Neural progenitor cell (in vitro differentiated cells): Measurements from ENCODE around the gene CPNE4. TPM values are rescaled to one million over a fixed set of nuclear protein-coding genes. Genes with fewer than 3 reads are reported as not detected.

ENCODE experiments used
- DNase-seq: peaks from one replicate; pipeline ENCODE4 v3.0.0-alpha.2; 2016; ENCODE audit warnings: low spot score
- H2AFZ ChIP-seq: fragments of 200-600 bp; sonication (generic); replicated peaks from 2 replicates; pipeline ENCODE4 v1.6.1; 2016; ENCODE audit warnings: antibody characterized with exemption
- H3F3A ChIP-seq: fragments of 200-600 bp; sonication (generic); 2 replicates; pipeline ENCODE4 v1.6.1; 2016; ENCODE audit warnings: antibody characterized with exemption, low read depth
- H3K27ac ChIP-seq: fragments of 200-600 bp; sonication (generic); 2 replicates; pipeline ENCODE4 v1.5.1; 2016; ENCODE audit warnings: mild to moderate bottlenecking
- H3K27me3 ChIP-seq: fragments of 200-600 bp; sonication (generic); 2 replicates; pipeline ENCODE4 v1.6.1; 2016; ENCODE audit warnings: mild to moderate bottlenecking, moderate library complexity
- H3K36me3 ChIP-seq: fragments of 200-600 bp; sonication (generic); 2 replicates; pipeline ENCODE4 v1.5.1; 2016
- H3K4me1 ChIP-seq: fragments of 200-600 bp; sonication (generic); 2 replicates; pipeline ENCODE4 v1.6.1; 2016; ENCODE audit warnings: mixed run types
- H3K4me2 ChIP-seq: fragments of 200-600 bp; sonication (generic); 2 replicates; pipeline ENCODE4 v1.6.1; 2016
- H3K4me3 ChIP-seq: fragments of 200-600 bp; sonication (generic); 2 replicates; pipeline ENCODE4 v1.5.1; 2016
- H3K79me2 ChIP-seq: fragments of 200-600 bp; sonication (generic); 2 replicates; pipeline ENCODE4 v1.6.1; 2016; ENCODE audit warnings: low read depth
- H3K9ac ChIP-seq: fragments of 200-600 bp; sonication (generic); 2 replicates; pipeline ENCODE4 v1.6.1; 2016
- H3K9me3 ChIP-seq: fragments of 200-600 bp; sonication (generic); 2 replicates; pipeline ENCODE4 v1.5.1; 2016; ENCODE audit warnings: low read depth
- H4K20me1 ChIP-seq: fragments of 200-600 bp; sonication (generic); 2 replicates; pipeline ENCODE4 v1.6.1; 2016; ENCODE audit warnings: low read depth
- H3K27ac Mint-ChIP-seq: 3 replicates; pipeline ENCODE4 v1.8.0; 2021; ENCODE audit warnings: mixed read lengths
- H3K27me3 Mint-ChIP-seq: 2 replicates; pipeline ENCODE4 v1.8.0; 2022; ENCODE audit warnings: low read depth, mild to moderate bottlenecking, inconsistent platforms, moderate library complexity, mixed read lengths; ENCODE audit not compliant: insufficient read depth
- H3K36me3 Mint-ChIP-seq: 3 replicates; pipeline ENCODE4 v1.8.0; 2021; ENCODE audit warnings: mixed read lengths
- H3K4me1 Mint-ChIP-seq: 3 replicates; pipeline ENCODE4 v1.8.0; 2021; ENCODE audit warnings: mixed read lengths
- H3K4me3 Mint-ChIP-seq: 3 replicates; pipeline ENCODE4 v1.8.0; 2021; ENCODE audit warnings: mild to moderate bottlenecking, moderate library complexity, mixed read lengths
- H3K9me3 Mint-ChIP-seq: 3 replicates; pipeline ENCODE4 v1.8.0; 2020; ENCODE audit warnings: mixed read lengths
- EZH2 ChIP-seq: fragments of 200-600 bp; sonication (generic); IDR thresholded peaks from 2 replicates; pipeline ENCODE4 v1.6.1; 2017; ENCODE audit warnings: antibody characterized with exemption, mild to moderate bottlenecking, moderate library complexity
- EZH2phosphoT487 ChIP-seq: fragments of 200-600 bp; sonication (generic); IDR thresholded peaks from 2 replicates; pipeline ENCODE4 v1.6.1; 2017; ENCODE audit warnings: antibody characterized with exemption
- total RNA-seq: library from RNA; depleted of rRNA; stranded (reverse); fragments of >200 nt; gene quantifications from 2 replicates; pipeline ENCODE4 v1.2.3, GENCODE V29; 2015; ENCODE audit warnings: low replicate concordance
- TF ChIP-seq, protein P1 (sequence below): fragments of 200-600 bp; sonication (generic); IDR thresholded peaks from 2 replicates; pipeline ENCODE4 v1.5.1; 2017; ENCODE audit warnings: antibody characterized with exemption, mild to moderate bottlenecking

CPNE4 gene
- total RNA-seq, 1 donor from 2014 or later: not detected

- H3K36me3 Mint-ChIP-seq: no peaks in the 10 kb centered on the region
- DNase-seq: no peak
- no peaks in the 10 kb centered on the region for H3F3A ChIP-seq
- no peak overlapping the region for H3K27ac Mint-ChIP-seq
- H3K9ac ChIP-seq: no peak overlapping the region
- no peaks in the 10 kb centered on the region for H3K9me3 ChIP-seq
- peaks cover 7% of the 10 kb centered on the region for H3K4me1 Mint-ChIP-seq
- H3K27me3 Mint-ChIP-seq: no peaks in the 10 kb centered on the region
- no peak overlapping the region for H3K27ac ChIP-seq
- no peaks in the 10 kb centered on the region for H3K4me1 ChIP-seq
- H3K36me3 ChIP-seq: no peaks in the 10 kb centered on the region
- H2AFZ ChIP-seq: no peak overlapping the region
- H3K4me2 ChIP-seq: no peak overlapping the region
- no peak overlapping the region for H3K4me3 Mint-ChIP-seq
- H3K79me2 ChIP-seq: no peaks in the 10 kb centered on the region
- peaks cover 2% of the 10 kb centered on the region for H3K9me3 Mint-ChIP-seq
- H3K4me3 ChIP-seq: no peak overlapping the region
- H3K27me3 ChIP-seq: no peaks in the 10 kb centered on the region
- H4K20me1 ChIP-seq: no peaks in the 10 kb centered on the region
- no peak for TF ChIP-seq EZH2
- TF ChIP-seq EZH2phosphoT487: no peak
- TF ChIP-seq, protein P1, sequence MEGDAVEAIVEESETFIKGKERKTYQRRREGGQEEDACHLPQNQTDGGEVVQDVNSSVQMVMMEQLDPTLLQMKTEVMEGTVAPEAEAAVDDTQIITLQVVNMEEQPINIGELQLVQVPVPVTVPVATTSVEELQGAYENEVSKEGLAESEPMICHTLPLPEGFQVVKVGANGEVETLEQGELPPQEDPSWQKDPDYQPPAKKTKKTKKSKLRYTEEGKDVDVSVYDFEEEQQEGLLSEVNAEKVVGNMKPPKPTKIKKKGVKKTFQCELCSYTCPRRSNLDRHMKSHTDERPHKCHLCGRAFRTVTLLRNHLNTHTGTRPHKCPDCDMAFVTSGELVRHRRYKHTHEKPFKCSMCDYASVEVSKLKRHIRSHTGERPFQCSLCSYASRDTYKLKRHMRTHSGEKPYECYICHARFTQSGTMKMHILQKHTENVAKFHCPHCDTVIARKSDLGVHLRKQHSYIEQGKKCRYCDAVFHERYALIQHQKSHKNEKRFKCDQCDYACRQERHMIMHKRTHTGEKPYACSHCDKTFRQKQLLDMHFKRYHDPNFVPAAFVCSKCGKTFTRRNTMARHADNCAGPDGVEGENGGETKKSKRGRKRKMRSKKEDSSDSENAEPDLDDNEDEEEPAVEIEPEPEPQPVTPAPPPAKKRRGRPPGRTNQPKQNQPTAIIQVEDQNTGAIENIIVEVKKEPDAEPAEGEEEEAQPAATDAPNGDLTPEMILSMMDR: no peak
Observed at GRCh38 chr3:131944676-131945075, 90.1 kb downstream of the CPNE4 start.

- no peak for DNase-seq
- Histone ChIP-seq H3K79me2 (no peaks in the 10 kb centered on the region), H3K4me2 (no peak overlapping the region), H4K20me1 (no peaks in the 10 kb centered on the region), H3K4me3 (no peak overlapping the region), H3F3A (no peaks in the 10 kb centered on the region), H3K27me3 (no peaks in the 10 kb centered on the region), H3K4me1 (no peaks in the 10 kb centered on the region), H2AFZ (no peak overlapping the region), H3K9me3 (peaks cover 3% of the 10 kb centered on the region), H3K9ac (no peak overlapping the region), H3K36me3 (no peaks in the 10 kb centered on the region), H3K27ac (no peak overlapping the region)
- Mint-ChIP-seq H3K4me1 (peaks cover 14% of the 10 kb centered on the region), H3K27me3 (no peaks in the 10 kb centered on the region), H3K9me3 (peaks cover 4% of the 10 kb centered on the region), H3K27ac (no peak overlapping the region), H3K4me3 (no peak overlapping the region), H3K36me3 (peaks cover 2% of the 10 kb centered on the region)
- TF ChIP-seq, protein P1: no peak
- TF ChIP-seq EZH2phosphoT487: no peak
- TF ChIP-seq EZH2: no peak
Observed at GRCh38 chr3:131933665-131934064, 101.1 kb downstream of the CPNE4 start.

GRCh38 chr3:131928593-131928992, 106.2 kb downstream of the CPNE4 start:
- H3K36me3 Mint-ChIP-seq: peaks cover 2% of the 10 kb centered on the region
- Histone ChIP-seq H2AFZ (no peak overlapping the region), H3K9ac (no peak overlapping the region), H3K4me1 (peaks cover 16% of the 10 kb centered on the region), H3K36me3 (no peaks in the 10 kb centered on the region), H3K4me2 (no peak overlapping the region), H3K79me2 (no peaks in the 10 kb centered on the region), H3K27me3 (no peaks in the 10 kb centered on the region), H3K9me3 (no peaks in the 10 kb centered on the region), H4K20me1 (no peaks in the 10 kb centered on the region), H3F3A (no peaks in the 10 kb centered on the region), H3K4me3 (no peak overlapping the region), H3K27ac (no peak overlapping the region)
- peaks cover 29% of the 10 kb centered on the region for H3K4me1 Mint-ChIP-seq
- DNase-seq: no peak
- H3K27ac Mint-ChIP-seq: no peak overlapping the region
- H3K9me3 Mint-ChIP-seq: no peaks in the 10 kb centered on the region
- no peaks in the 10 kb centered on the region for H3K27me3 Mint-ChIP-seq
- TF ChIP-seq EZH2: no peak
- TF ChIP-seq, protein P1: no peak
- TF ChIP-seq EZH2phosphoT487: no peak
- peak overlapping the region; percentile 4 for H3K4me3 Mint-ChIP-seq
